ENCODE measurements around the gene RD3L.

Gene RD3L

GRCh38 chr14:103892247-103892646 lies 50.1 kb downstream of the RD3L start:
- DNase-seq: no peak

GRCh38 chr14:103891667-103892215 lies 50.6 kb downstream of the RD3L start:
- no peak for DNase-seq

DNA sequence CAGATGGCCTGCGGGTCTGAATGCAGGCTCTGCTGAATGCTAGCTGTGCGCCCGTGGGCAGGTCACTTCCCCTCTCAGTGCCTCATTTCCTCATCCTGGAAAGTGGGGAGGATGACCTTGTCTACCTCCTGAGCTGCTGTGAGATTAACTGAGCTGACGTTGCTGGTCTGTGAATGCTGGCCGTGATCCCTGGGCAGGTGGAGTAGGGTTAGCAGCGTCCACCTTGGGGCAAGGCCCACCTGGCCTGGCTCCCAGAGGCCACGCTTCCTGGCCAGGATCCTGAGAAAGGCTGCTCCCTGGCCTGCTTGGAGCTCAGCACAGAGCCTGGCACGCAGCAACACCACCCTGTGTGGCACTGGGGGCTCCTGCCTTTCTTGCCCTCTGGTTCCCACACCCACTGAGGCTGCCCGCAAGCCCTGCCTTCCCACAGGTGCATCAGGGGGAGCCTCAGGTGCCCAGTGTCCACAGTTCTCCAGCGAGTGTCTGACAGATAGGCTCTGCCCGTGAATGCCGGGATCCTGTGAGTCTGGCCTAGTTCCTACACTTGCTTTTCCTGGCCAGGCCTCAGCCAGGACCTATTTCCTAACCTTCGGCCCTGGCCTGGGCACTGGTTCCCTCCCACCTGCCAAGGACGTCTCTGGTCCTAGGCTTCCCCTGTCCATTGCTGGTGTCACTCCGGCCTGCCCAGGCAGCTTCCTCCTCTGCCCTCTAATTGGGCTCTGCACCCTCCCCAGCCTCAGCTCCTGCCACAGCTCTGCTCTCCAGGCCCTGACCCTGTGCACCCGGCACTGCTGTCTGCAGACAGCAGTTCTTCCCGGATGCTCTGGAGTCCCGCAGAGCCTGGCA lies 51.3 kb downstream of the RD3L start:
- no peak for DNase-seq
